Hematopoietic multipotent progenitor cell treated with erythropoietin and hydrocortisone succinate and interleukin-3 and kit ligand, for 4 days (in vitro differentiated cells): ENCODE results near the gene GPR63.
"Not testable (repeated sequence)": the region's sequence is repeated elsewhere in the genome, so short reads cannot be mapped to it uniquely, and the experiment has no call there.

Experiments used
- DNase-seq: peaks from one replicate; pipeline ENCODE4 v3.0.0-alpha.2; 2015

The GPR63 gene

GRCh38 chr6:96837081-96837971, at the start of gene GPR63:
TSS of gene GPR63 (minus strand) at chr6:96837477. CDS start at chr6:96799731, 37,746 bp downstream.
- peak; percentile 91 for DNase-seq

GRCh38 chr6:96886519-96886918, 49.2 kb upstream of the GPR63 start:
- DNase-seq = no peak

- not testable (repeated sequence) for DNase-seq
Observed at GRCh38 chr6:96885187-96885631, 47.9 kb upstream of the GPR63 start.

GRCh38 chr6:96878143-96878542, 40.9 kb upstream of the GPR63 start:
- DNase-seq = no peak

- DNase-seq = no peak
Observed at GRCh38 chr6:96876886-96877545, 39.7 kb upstream of the GPR63 start.

- DNase-seq = no peak
Observed at GRCh38 chr6:96872976-96873375, 35.7 kb upstream of the GPR63 start.

- DNase-seq = no peak
Observed at GRCh38 chr6:96865055-96865405, 27.8 kb upstream of the GPR63 start.

GRCh38 chr6:96864216-96865054, 27.2 kb upstream of the GPR63 start:
- DNase-seq = no peak

GRCh38 chr6:96862560-96862959, 25.3 kb upstream of the GPR63 start:
- DNase-seq = no peak

GRCh38 chr6:96861588-96861987, 24.3 kb upstream of the GPR63 start:
- no peak for DNase-seq

GRCh38 chr6:96856856-96857255, 19.6 kb upstream of the GPR63 start:
- DNase-seq = no peak

GRCh38 chr6:96853083-96853482, 15.8 kb upstream of the GPR63 start:
- DNase-seq = no peak

GRCh38 chr6:96852605-96853004, 15.3 kb upstream of the GPR63 start:
- no peak for DNase-seq

- DNase-seq = no peak
Observed at GRCh38 chr6:96851858-96852257, 14.6 kb upstream of the GPR63 start.

- DNase-seq = no peak
Observed at GRCh38 chr6:96849615-96850014, 12.3 kb upstream of the GPR63 start.

GRCh38 chr6:96844530-96844929, 7.3 kb upstream of the GPR63 start:
- DNase-seq = no peak

- no peak for DNase-seq
Observed at GRCh38 chr6:96841345-96841744, 4.1 kb upstream of the GPR63 start.

- DNase-seq = peak; percentile 51
Observed at GRCh38 chr6:96836631-96837080, 621 bp downstream of the GPR63 start.

- no peak for DNase-seq
Observed at GRCh38 chr6:96834070-96834469, 3.2 kb downstream of the GPR63 start.

- DNase-seq = no peak
Observed at GRCh38 chr6:96832780-96833179, 4.5 kb downstream of the GPR63 start.

- no peak for DNase-seq
Observed at GRCh38 chr6:96826865-96827264, 10.4 kb downstream of the GPR63 start.

GRCh38 chr6:96823743-96824142, 13.5 kb downstream of the GPR63 start:
- no peak for DNase-seq

GRCh38 chr6:96821034-96821433, 16.2 kb downstream of the GPR63 start:
- no peak for DNase-seq
